Neural progenitor cell (in vitro differentiated cells): ENCODE measurements around the gene AFMID. TPM values are rescaled to one million over a fixed set of nuclear protein-coding genes. Genes with fewer than 3 reads are reported as not detected.

ENCODE experiments used
- DNase-seq: peaks from one replicate; pipeline ENCODE4 v3.0.0-alpha.2; 2016; ENCODE audit warnings: low spot score
- H2AFZ ChIP-seq: fragments of 200-600 bp; sonication (generic); replicated peaks from 2 replicates; pipeline ENCODE4 v1.6.1; 2016; ENCODE audit warnings: antibody characterized with exemption
- H3F3A ChIP-seq: fragments of 200-600 bp; sonication (generic); 2 replicates; pipeline ENCODE4 v1.6.1; 2016; ENCODE audit warnings: antibody characterized with exemption, low read depth
- H3K27ac ChIP-seq: fragments of 200-600 bp; sonication (generic); 2 replicates; pipeline ENCODE4 v1.5.1; 2016; ENCODE audit warnings: mild to moderate bottlenecking
- H3K27me3 ChIP-seq: fragments of 200-600 bp; sonication (generic); 2 replicates; pipeline ENCODE4 v1.6.1; 2016; ENCODE audit warnings: mild to moderate bottlenecking, moderate library complexity
- H3K36me3 ChIP-seq: fragments of 200-600 bp; sonication (generic); 2 replicates; pipeline ENCODE4 v1.5.1; 2016
- H3K4me1 ChIP-seq: fragments of 200-600 bp; sonication (generic); 2 replicates; pipeline ENCODE4 v1.6.1; 2016; ENCODE audit warnings: mixed run types
- H3K4me2 ChIP-seq: fragments of 200-600 bp; sonication (generic); 2 replicates; pipeline ENCODE4 v1.6.1; 2016
- H3K4me3 ChIP-seq: fragments of 200-600 bp; sonication (generic); 2 replicates; pipeline ENCODE4 v1.5.1; 2016
- H3K79me2 ChIP-seq: fragments of 200-600 bp; sonication (generic); 2 replicates; pipeline ENCODE4 v1.6.1; 2016; ENCODE audit warnings: low read depth
- H3K9ac ChIP-seq: fragments of 200-600 bp; sonication (generic); 2 replicates; pipeline ENCODE4 v1.6.1; 2016
- H3K9me3 ChIP-seq: fragments of 200-600 bp; sonication (generic); 2 replicates; pipeline ENCODE4 v1.5.1; 2016; ENCODE audit warnings: low read depth
- H4K20me1 ChIP-seq: fragments of 200-600 bp; sonication (generic); 2 replicates; pipeline ENCODE4 v1.6.1; 2016; ENCODE audit warnings: low read depth
- H3K27ac Mint-ChIP-seq: 3 replicates; pipeline ENCODE4 v1.8.0; 2021; ENCODE audit warnings: mixed read lengths
- H3K27me3 Mint-ChIP-seq: 2 replicates; pipeline ENCODE4 v1.8.0; 2022; ENCODE audit warnings: low read depth, mild to moderate bottlenecking, inconsistent platforms, moderate library complexity, mixed read lengths; ENCODE audit not compliant: insufficient read depth
- H3K36me3 Mint-ChIP-seq: 3 replicates; pipeline ENCODE4 v1.8.0; 2021; ENCODE audit warnings: mixed read lengths
- H3K4me1 Mint-ChIP-seq: 3 replicates; pipeline ENCODE4 v1.8.0; 2021; ENCODE audit warnings: mixed read lengths
- H3K4me3 Mint-ChIP-seq: 3 replicates; pipeline ENCODE4 v1.8.0; 2021; ENCODE audit warnings: mild to moderate bottlenecking, moderate library complexity, mixed read lengths
- H3K9me3 Mint-ChIP-seq: 3 replicates; pipeline ENCODE4 v1.8.0; 2020; ENCODE audit warnings: mixed read lengths
- EZH2 ChIP-seq: fragments of 200-600 bp; sonication (generic); IDR thresholded peaks from 2 replicates; pipeline ENCODE4 v1.6.1; 2017; ENCODE audit warnings: antibody characterized with exemption, mild to moderate bottlenecking, moderate library complexity
- EZH2phosphoT487 ChIP-seq: fragments of 200-600 bp; sonication (generic); IDR thresholded peaks from 2 replicates; pipeline ENCODE4 v1.6.1; 2017; ENCODE audit warnings: antibody characterized with exemption
- total RNA-seq: library from RNA; depleted of rRNA; stranded (reverse); fragments of >200 nt; gene quantifications from 2 replicates; pipeline ENCODE4 v1.2.3, GENCODE V29; 2015; ENCODE audit warnings: low replicate concordance
- TF ChIP-seq, protein P1 (sequence below): fragments of 200-600 bp; sonication (generic); IDR thresholded peaks from 2 replicates; pipeline ENCODE4 v1.5.1; 2017; ENCODE audit warnings: antibody characterized with exemption, mild to moderate bottlenecking

The AFMID gene
- total RNA-seq, 1 donor from 2014 or later: 76.8 TPM

DNA sequence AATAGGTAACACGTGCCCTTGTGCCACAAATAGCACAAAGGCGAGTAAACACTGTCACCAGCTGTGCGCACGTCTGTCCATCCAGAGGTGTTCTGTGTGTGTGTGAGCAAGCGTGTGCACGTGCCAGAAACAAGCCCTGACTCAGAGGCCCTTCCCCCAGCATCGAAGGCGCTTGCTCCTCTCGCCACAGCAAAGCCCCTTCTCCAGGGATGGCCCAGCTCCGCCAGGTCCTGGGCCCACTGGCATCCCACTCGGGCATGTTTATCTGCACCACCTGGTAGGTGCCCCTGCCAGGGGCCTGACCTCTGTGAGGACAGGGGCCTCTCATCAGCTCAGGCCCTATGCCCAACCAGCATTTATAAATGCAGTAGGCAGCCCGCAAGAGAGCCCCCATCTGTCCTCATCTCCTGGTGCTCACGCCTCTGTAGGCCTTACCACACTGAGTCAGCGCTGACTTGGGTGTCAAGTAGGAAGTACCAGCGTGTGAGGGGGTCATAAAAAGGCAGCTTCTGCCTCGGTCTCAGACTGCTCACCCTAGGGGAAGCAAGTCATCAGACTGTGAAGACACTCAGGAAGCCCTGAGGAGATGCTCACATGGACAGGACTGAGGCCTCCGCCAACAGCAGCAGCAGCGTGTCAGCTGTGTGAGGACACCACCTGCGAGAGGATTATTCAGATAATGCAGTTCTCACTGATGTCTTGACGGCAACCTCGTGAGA, 55.0 kb downstream of the AFMID start:
- Histone ChIP-seq H3K79me2 (no peaks in the 10 kb centered on the region), H3K27me3 (no peaks in the 10 kb centered on the region), H2AFZ (no peak overlapping the region), H3K9ac (no peak overlapping the region), H3F3A (no peaks in the 10 kb centered on the region), H3K4me2 (no peak overlapping the region), H3K9me3 (peaks cover 6% of the 10 kb centered on the region), H3K4me1 (no peaks in the 10 kb centered on the region), H3K4me3 (no peak overlapping the region), H3K27ac (no peak overlapping the region), H3K36me3 (no peaks in the 10 kb centered on the region), H4K20me1 (no peaks in the 10 kb centered on the region)
- no peak for DNase-seq
- H3K27ac Mint-ChIP-seq: no peak overlapping the region
- no peak overlapping the region for H3K4me3 Mint-ChIP-seq
- peaks cover 7% of the 10 kb centered on the region for H3K4me1 Mint-ChIP-seq
- H3K27me3 Mint-ChIP-seq: peaks cover 2% of the 10 kb centered on the region
- no peaks in the 10 kb centered on the region for H3K36me3 Mint-ChIP-seq
- TF ChIP-seq, protein P1, sequence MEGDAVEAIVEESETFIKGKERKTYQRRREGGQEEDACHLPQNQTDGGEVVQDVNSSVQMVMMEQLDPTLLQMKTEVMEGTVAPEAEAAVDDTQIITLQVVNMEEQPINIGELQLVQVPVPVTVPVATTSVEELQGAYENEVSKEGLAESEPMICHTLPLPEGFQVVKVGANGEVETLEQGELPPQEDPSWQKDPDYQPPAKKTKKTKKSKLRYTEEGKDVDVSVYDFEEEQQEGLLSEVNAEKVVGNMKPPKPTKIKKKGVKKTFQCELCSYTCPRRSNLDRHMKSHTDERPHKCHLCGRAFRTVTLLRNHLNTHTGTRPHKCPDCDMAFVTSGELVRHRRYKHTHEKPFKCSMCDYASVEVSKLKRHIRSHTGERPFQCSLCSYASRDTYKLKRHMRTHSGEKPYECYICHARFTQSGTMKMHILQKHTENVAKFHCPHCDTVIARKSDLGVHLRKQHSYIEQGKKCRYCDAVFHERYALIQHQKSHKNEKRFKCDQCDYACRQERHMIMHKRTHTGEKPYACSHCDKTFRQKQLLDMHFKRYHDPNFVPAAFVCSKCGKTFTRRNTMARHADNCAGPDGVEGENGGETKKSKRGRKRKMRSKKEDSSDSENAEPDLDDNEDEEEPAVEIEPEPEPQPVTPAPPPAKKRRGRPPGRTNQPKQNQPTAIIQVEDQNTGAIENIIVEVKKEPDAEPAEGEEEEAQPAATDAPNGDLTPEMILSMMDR: no peak
- no peak for TF ChIP-seq EZH2phosphoT487
- no peak for TF ChIP-seq EZH2
- peaks cover 5% of the 10 kb centered on the region for H3K9me3 Mint-ChIP-seq

DNA sequence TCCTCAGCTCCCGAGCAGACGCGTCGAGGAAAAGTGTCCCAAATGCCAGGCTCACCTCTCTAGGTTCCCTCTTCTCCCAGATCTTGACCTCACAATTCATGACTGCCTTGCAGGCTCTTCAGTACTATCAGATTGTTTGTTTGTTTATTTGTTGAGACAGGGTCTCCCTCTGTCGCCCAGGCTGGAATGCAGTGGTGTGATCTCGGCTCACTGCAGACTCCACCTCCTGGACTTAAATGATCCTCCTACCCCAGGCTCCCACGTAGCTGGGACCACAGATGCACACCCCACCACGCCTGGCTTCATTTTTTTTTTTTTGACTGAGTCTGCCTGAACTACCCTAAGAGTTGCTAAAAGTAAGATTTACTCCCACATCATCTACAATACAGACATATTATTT, 60.1 kb downstream of the AFMID start:
- no peaks in the 10 kb centered on the region for H3K36me3 ChIP-seq
- TF ChIP-seq, protein P1: no peak
- no peak for TF ChIP-seq EZH2phosphoT487
- no peak for TF ChIP-seq EZH2
- peaks cover 13% of the 10 kb centered on the region for H3K4me1 Mint-ChIP-seq
- H3K9me3 Mint-ChIP-seq: peaks cover 8% of the 10 kb centered on the region
- no peak overlapping the region for H3K9ac ChIP-seq
- H3K4me1 ChIP-seq: no peaks in the 10 kb centered on the region
- H3K4me3 Mint-ChIP-seq: peak overlapping the region; percentile 67
- H3K4me3 ChIP-seq: no peak overlapping the region
- no peaks in the 10 kb centered on the region for H4K20me1 ChIP-seq
- H3K27me3 Mint-ChIP-seq: peaks cover 6% of the 10 kb centered on the region
- no peaks in the 10 kb centered on the region for H3F3A ChIP-seq
- H3K9me3 ChIP-seq: peaks cover 6% of the 10 kb centered on the region
- no peaks in the 10 kb centered on the region for H3K27me3 ChIP-seq
- no peaks in the 10 kb centered on the region for H3K36me3 Mint-ChIP-seq
- H3K79me2 ChIP-seq: no peaks in the 10 kb centered on the region
- peak overlapping the region; percentile 29 for H3K27ac Mint-ChIP-seq
- no peak for DNase-seq
- no peak overlapping the region for H3K4me2 ChIP-seq
- H2AFZ ChIP-seq: no peak overlapping the region
- H3K27ac ChIP-seq: no peak overlapping the region

- Mint-ChIP-seq H3K27me3 (peaks cover 6% of the 10 kb centered on the region), H3K9me3 (peaks cover 8% of the 10 kb centered on the region), H3K36me3 (no peaks in the 10 kb centered on the region), H3K4me1 (peaks cover 15% of the 10 kb centered on the region), H3K27ac (no peak overlapping the region), H3K4me3 (no peak overlapping the region)
- H2AFZ ChIP-seq: no peak overlapping the region
- no peaks in the 10 kb centered on the region for H4K20me1 ChIP-seq
- no peak for TF ChIP-seq EZH2
- TF ChIP-seq, protein P1: no peak
- TF ChIP-seq EZH2phosphoT487: no peak
- H3K9me3 ChIP-seq: peaks cover 6% of the 10 kb centered on the region
- no peaks in the 10 kb centered on the region for H3F3A ChIP-seq
- no peak overlapping the region for H3K27ac ChIP-seq
- no peaks in the 10 kb centered on the region for H3K36me3 ChIP-seq
- H3K4me3 ChIP-seq: no peak overlapping the region
- no peaks in the 10 kb centered on the region for H3K27me3 ChIP-seq
- H3K4me2 ChIP-seq: no peak overlapping the region
- no peaks in the 10 kb centered on the region for H3K79me2 ChIP-seq
- DNase-seq: no peak
- H3K9ac ChIP-seq: no peak overlapping the region
- H3K4me1 ChIP-seq: no peaks in the 10 kb centered on the region
Measured at GRCh38 chr17:78248051-78248914, 61.1 kb downstream of the AFMID start.
